HEK293T (cell line): ENCODE results near the gene SNED1.

ENCODE experiments used
- CTCF ChIA-PET: fragments of 350-600 bp; formaldehyde crosslinking; extraction: SDS; loops from one replicate; lab custom pipeline; 2021; ENCODE audit warnings: antibody characterized with exemption, inconsistent platforms; lab: Yijun Ruan, JAX
- POLR2A ChIA-PET: fragments of 350-600 bp; formaldehyde crosslinking; extraction: SDS; loops from one replicate; lab custom pipeline; 2020; ENCODE audit warnings: antibody characterized with exemption, inconsistent platforms; lab: Yijun Ruan, JAX
- DNase-seq: peaks from one replicate; pipeline ENCODE4 v3.0.0; 2012; ENCODE audit warnings: mixed read lengths; ENCODE audit errors: extremely low spot score
- ARNT ChIP-seq: fragments of 450-650 bp; IDR thresholded peaks from 2 replicates; pipeline ENCODE4 v1.6.1; 2017; ENCODE audit warnings: mild to moderate bottlenecking
- BHLHE40 ChIP-seq: fragments of 450-650 bp; IDR thresholded peaks from 2 replicates; pipeline ENCODE4 v1.6.1; 2016; ENCODE audit warnings: mild to moderate bottlenecking, moderate library complexity, borderline replicate concordance
- CTBP1 ChIP-seq: fragments of 450-650 bp; IDR thresholded peaks from 2 replicates; pipeline ENCODE4 v1.6.1; 2016; ENCODE audit warnings: borderline replicate concordance
- ELF4 ChIP-seq: fragments of 450-650 bp; IDR thresholded peaks from 2 replicates; pipeline ENCODE4 v1.6.1; 2017; ENCODE audit warnings: antibody characterized with exemption
- FOXA1 ChIP-seq: fragments of 450-650 bp; IDR thresholded peaks from 2 replicates; pipeline ENCODE4 v1.6.1; 2016; ENCODE audit warnings: mild to moderate bottlenecking
- FOXK2 ChIP-seq: fragments of 450-650 bp; IDR thresholded peaks from 2 replicates; pipeline ENCODE4 v1.6.1; 2016; ENCODE audit warnings: mild to moderate bottlenecking
- FOXM1 ChIP-seq: fragments of 450-650 bp; IDR thresholded peaks from 2 replicates; pipeline ENCODE4 v1.6.1; 2017; ENCODE audit warnings: mild to moderate bottlenecking, borderline replicate concordance
- HDGF ChIP-seq: fragments of 450-650 bp; IDR thresholded peaks from 2 replicates; pipeline ENCODE4 v1.6.1; 2017; ENCODE audit warnings: antibody characterized with exemption, borderline replicate concordance
- L3MBTL2 ChIP-seq: fragments of 450-650 bp; conservative IDR thresholded peaks from 2 replicates; pipeline ENCODE4 v1.6.1; 2016; ENCODE audit warnings: mild to moderate bottlenecking
- LEF1 ChIP-seq: fragments of 450-650 bp; IDR thresholded peaks from 2 replicates; pipeline ENCODE4 v1.6.1; 2017; ENCODE audit warnings: mild to moderate bottlenecking, borderline replicate concordance
- NFRKB ChIP-seq: fragments of 450-650 bp; IDR thresholded peaks from 2 replicates; pipeline ENCODE4 v1.6.1; 2016; ENCODE audit warnings: mild to moderate bottlenecking, moderate library complexity
- PKNOX1 ChIP-seq: fragments of 450-650 bp; IDR thresholded peaks from 2 replicates; pipeline ENCODE4 v1.6.1; 2016
- SP1 ChIP-seq: fragments of 450-650 bp; IDR thresholded peaks from 2 replicates; pipeline ENCODE4 v1.6.1; 2017
- SUZ12 ChIP-seq: fragments of 450-650 bp; IDR thresholded peaks from 2 replicates; pipeline ENCODE4 v1.6.1; 2016; ENCODE audit warnings: mild to moderate bottlenecking
- TARDBP ChIP-seq: fragments of 450-650 bp; IDR thresholded peaks from 2 replicates; pipeline ENCODE4 v1.6.1; 2016
- ZNF384 ChIP-seq: fragments of 450-650 bp; IDR thresholded peaks from 2 replicates; pipeline ENCODE4 v1.6.1; 2016

Gene SNED1

GRCh38 chr2:241048149-241048948 lies 49.9 kb downstream of the SNED1 start:
- ChIA-PET CTCF (interaction anchor here (0.7 kb wide), 1 partner anchor 25 kb away, joined by 4 read pairs; no protein-coding TSS in a partner anchor), POLR2A (no interaction called here)
- TF ChIP-seq PKNOX1 (no peak), FOXA1 (no peak), ELF4 (no peak), LEF1 (no peak), HDGF (no peak), SP1 (no peak), L3MBTL2 (no peak), FOXM1 (no peak), TARDBP (no peak), ARNT (no peak), CTBP1 (no peak), BHLHE40 (no peak), SUZ12 (no peak)

GRCh38 chr2:241048949-241049343 lies 50.5 kb downstream of the SNED1 start:
- CTCF ChIA-PET: interaction anchor here (0.7 kb wide), 1 partner anchor 24 kb away, joined by 4 read pairs; no protein-coding TSS in a partner anchor
- POLR2A ChIA-PET: no interaction called here
- DNase-seq: no peak
- TF ChIP-seq FOXA1 (no peak), LEF1 (no peak), FOXK2 (no peak), HDGF (no peak), ARNT (no peak), NFRKB (no peak), SUZ12 (no peak), TARDBP (no peak), SP1 (no peak)

More at GRCh38 chr2:241048149-241048948, 49.9 kb downstream of the SNED1 start:
- DNase-seq: no peak

DNA sequence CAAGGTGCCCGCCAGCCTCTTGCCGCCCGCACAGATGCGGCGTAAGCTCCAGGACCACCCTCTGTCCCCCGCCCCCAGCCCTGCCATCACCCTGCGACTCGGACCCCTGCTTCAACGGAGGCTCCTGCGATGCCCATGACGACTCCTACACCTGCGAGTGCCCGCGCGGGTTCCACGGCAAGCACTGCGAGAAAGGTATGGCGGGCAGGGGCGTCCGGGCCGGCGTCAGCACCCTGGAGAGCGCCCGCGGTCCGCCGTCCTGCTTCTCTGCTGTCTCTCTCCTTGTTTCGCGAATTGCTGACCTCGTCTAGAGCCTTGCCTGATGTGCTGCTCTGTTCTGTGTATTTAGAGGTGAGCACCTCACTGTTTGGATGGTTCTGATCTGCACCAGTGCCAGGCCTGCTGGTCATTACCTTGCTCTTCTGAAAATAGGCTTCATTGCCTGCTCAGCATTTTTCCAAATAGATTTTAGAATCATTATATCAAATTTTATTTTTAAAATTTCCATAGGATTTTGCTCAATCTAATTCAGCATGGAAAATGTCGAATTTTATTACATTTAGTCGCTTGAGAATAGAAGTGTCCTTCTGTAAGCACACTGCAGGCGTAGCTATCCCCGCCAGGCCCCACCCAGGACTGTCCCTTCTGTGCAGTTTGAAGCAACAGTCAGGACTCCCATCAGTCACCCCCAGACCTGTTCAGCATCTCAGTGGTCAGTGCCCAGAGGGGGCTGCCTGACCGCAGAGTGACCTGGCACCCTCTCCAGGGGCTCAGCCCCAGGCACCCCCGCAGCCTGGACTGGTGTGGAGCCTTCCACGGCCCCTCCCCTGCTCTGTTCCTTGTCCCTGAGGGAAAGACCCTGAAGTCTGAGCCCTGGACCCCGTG lies 51.6 kb downstream of the SNED1 start:
- no peak for DNase-seq
- TF ChIP-seq SUZ12 (no peak), FOXK2 (no peak), NFRKB (no peak), ELF4 (no peak), SP1 (no peak), LEF1 (no peak), L3MBTL2 (no peak), ARNT (no peak), CTBP1 (no peak), FOXM1 (no peak), TARDBP (no peak), PKNOX1 (no peak), BHLHE40 (no peak), ZNF384 (no peak), HDGF (no peak), FOXA1 (no peak)
- ChIA-PET CTCF (no interaction called here), POLR2A (no interaction called here)

- TF ChIP-seq ZNF384 (no peak), ELF4 (no peak), FOXK2 (no peak), LEF1 (no peak), FOXA1 (no peak), SUZ12 (no peak), CTBP1 (no peak), NFRKB (no peak), PKNOX1 (no peak), BHLHE40 (no peak), TARDBP (no peak), L3MBTL2 (no peak)
- CTCF ChIA-PET: no interaction called here
- POLR2A ChIA-PET: no interaction called here
- DNase-seq: no peak
These were observed 52.5 kb downstream of the SNED1 start for GRCh38 chr2:241050624-241051577.
